Keratinocyte (primary cell): Measurements from ENCODE around the gene INTS3. TPM values are rescaled to one million over a fixed set of nuclear protein-coding genes. Genes with fewer than 3 reads are reported as not detected.

ENCODE experiments used
- DNase-seq: peaks from one replicate; pipeline ENCODE4 v3.0.0-alpha.2; 2011; ENCODE audit warnings: low read depth, missing footprints, low spot score
- FAIRE-seq: peaks from 2 replicates; lab custom pipeline; 2011; peaks lifted over from hg19 to GRCh38; lab: Jason Lieb, UNC
- H2AFZ ChIP-seq: 2 replicates; pipeline ENCODE4 v1.6.0; 2012; ENCODE audit warnings: low read length, control low read depth, inconsistent platforms; ENCODE audit not compliant: control insufficient read depth
- H3K27ac ChIP-seq: 2 replicates; pipeline ENCODE4 v1.5.1; 2011; ENCODE audit warnings: low read length; ENCODE audit not compliant: control insufficient read depth, insufficient read depth
- H3K27me3 ChIP-seq: 3 replicates; pipeline ENCODE4 v1.6.0; 2011; ENCODE audit warnings: low read length; ENCODE audit not compliant: control insufficient read depth, insufficient read depth; ENCODE audit errors: extremely low read depth
- H3K36me3 ChIP-seq, 2 experiments: 2 replicates in 1 of 2; 3 replicates in 1 of 2; pipeline ENCODE4 v1.5.1; 2011; ENCODE audit warnings: low read length in 2 of 2, mild to moderate bottlenecking in 1 of 2; ENCODE audit not compliant: control insufficient read depth in 2 of 2, insufficient read depth in 2 of 2; ENCODE audit errors: extremely low read depth in 1 of 2
- H3K4me1 ChIP-seq: 3 replicates; pipeline ENCODE4 v1.5.1; 2011; ENCODE audit warnings: low read length; ENCODE audit not compliant: control insufficient read depth, insufficient read depth; ENCODE audit errors: extremely low read depth
- H3K4me2 ChIP-seq: 3 replicates; pipeline ENCODE4 v1.6.0; 2011; ENCODE audit warnings: low read depth, low read length; ENCODE audit not compliant: control insufficient read depth, insufficient read depth; ENCODE audit errors: extremely low read depth
- H3K4me3 ChIP-seq, 3 experiments: fragments of 200-600 bp in 1 of 3; sonication (generic) in 1 of 3; 2 replicates in 2 of 3; 3 replicates in 1 of 3; pipeline ENCODE4 v1.5.1; 2011 to 2016; ENCODE audit warnings: low read length in 3 of 3, mild to moderate bottlenecking in 3 of 3, control low read depth in 2 of 3, inconsistent platforms in 1 of 3, low read depth in 1 of 3, mixed read lengths in 1 of 3, mixed run types in 1 of 3, moderate library complexity in 1 of 3; ENCODE audit not compliant: control insufficient read depth in 2 of 3, insufficient read depth in 2 of 3; ENCODE audit errors: extremely low read depth in 1 of 3
- H3K79me2 ChIP-seq: 2 replicates; pipeline ENCODE4 v1.6.0; 2012; ENCODE audit warnings: low read length; ENCODE audit not compliant: control insufficient read depth, insufficient read depth
- H3K9ac ChIP-seq: 3 replicates; pipeline ENCODE4 v1.6.0; 2011; ENCODE audit warnings: low read length; ENCODE audit not compliant: control insufficient read depth, insufficient read depth; ENCODE audit errors: extremely low read depth
- H3K9me1 ChIP-seq: 3 replicates; pipeline ENCODE4 v1.6.0; 2011; ENCODE audit warnings: low read length; ENCODE audit not compliant: control insufficient read depth, insufficient read depth; ENCODE audit errors: extremely low read depth
- H3K9me3 ChIP-seq: 2 replicates; pipeline ENCODE4 v1.5.1; 2012; ENCODE audit warnings: low read depth, low read length; ENCODE audit not compliant: control insufficient read depth
- H4K20me1 ChIP-seq: 3 replicates; pipeline ENCODE4 v1.6.0; 2011; ENCODE audit warnings: low read length; ENCODE audit not compliant: control insufficient read depth, insufficient read depth; ENCODE audit errors: extremely low read depth
- EZH2 ChIP-seq: IDR thresholded peaks from one replicate; pipeline ENCODE4 v1.6.1; 2012; ENCODE audit warnings: inconsistent platforms, mild to moderate bottlenecking, low read length, moderate library complexity
- dilution Hi-C: fragments of 300-500 bp; cut with MboI; formaldehyde crosslinking; loops from one replicate; pipeline ENCODE4 v1.7.0; 2020; ENCODE audit warnings: low sequenced_read_pairs; ENCODE audit not compliant: extremely low pct_ligation_motif_present
- polyA plus RNA-seq, 5 experiments: library from polyadenylated mRNA; depleted of rRNA in 3 of 5; stranded (reverse) in 3 of 5; stranded (forward) in 1 of 5; unstranded in 1 of 5; fragments of >200 nt; gene quantifications; 1 replicate in 1 of 5; 2 replicates in 3 of 5; 3 replicates in 1 of 5; pipeline versions ENCODE4 v1.2.1 to v1.2.3, GENCODE V29; 2011 to 2012; ENCODE audit warnings: missing spikeins in 2 of 5, low read depth in 1 of 5, low replicate concordance in 1 of 5
- TF ChIP-seq, protein P1 (sequence below), 3 experiments: IDR thresholded peaks in 1 of 3; conservative IDR thresholded peaks in 1 of 3; optimal IDR thresholded peaks in 1 of 3; 2 replicates in 2 of 3; 3 replicates in 1 of 3; pipeline versions ENCODE3 to v1.5.1; 2011; ENCODE audit warnings: low read length in 3 of 3, mild to moderate bottlenecking in 3 of 3, moderate library complexity in 2 of 3, control low read depth in 1 of 3, inconsistent platforms in 1 of 3; ENCODE audit not compliant: insufficient read depth in 2 of 3; ENCODE audit errors: extremely low read depth in 1 of 3

INTS3 gene
- polyA plus RNA-seq, 1 donor (not counting 4 experiments of a cell fraction or from before 2014, with no cell fraction given) = 24.6 TPM

DNA sequence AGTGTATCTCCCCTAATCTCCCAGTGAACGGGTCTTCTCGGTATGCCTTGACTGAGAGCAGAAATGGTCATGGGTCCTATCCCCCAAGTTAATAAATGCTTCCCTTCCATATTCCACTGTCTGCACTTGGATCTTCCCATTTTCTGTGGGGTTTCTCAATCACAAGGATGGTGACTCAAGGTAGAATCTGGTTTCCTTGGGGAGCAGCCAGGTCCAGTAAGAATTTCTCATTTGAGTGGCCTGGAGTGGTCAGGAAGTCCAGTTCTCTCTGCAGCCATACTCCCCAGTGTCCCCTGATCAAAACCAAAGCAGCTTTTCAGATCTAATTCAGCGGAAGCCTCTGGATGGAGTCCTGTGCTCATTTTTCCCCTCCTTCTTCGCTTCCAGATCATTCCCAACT is 32.6 kb downstream of the INTS3 start:
- Histone ChIP-seq H3K4me2 (no peak overlapping the region), H3K9me1 (no peaks in the 10 kb centered on the region), H3K27me3 (no peaks in the 10 kb centered on the region), H3K9me3 (no peaks in the 10 kb centered on the region), H2AFZ (no peak overlapping the region), H3K9ac (no peak overlapping the region), H3K79me2 (no peaks in the 10 kb centered on the region), H3K36me3 (peaks cover 36 to 47% of the 10 kb centered on the region in 2 experiments), H4K20me1 (no peaks in the 10 kb centered on the region), H3K4me3 (no peak overlapping the region), H3K4me1 (no peaks in the 10 kb centered on the region), H3K27ac (no peak overlapping the region)
- no peak for DNase-seq
- dilution Hi-C loops = no loop called here
- no peak for TF ChIP-seq EZH2
- TF ChIP-seq, protein P1, sequence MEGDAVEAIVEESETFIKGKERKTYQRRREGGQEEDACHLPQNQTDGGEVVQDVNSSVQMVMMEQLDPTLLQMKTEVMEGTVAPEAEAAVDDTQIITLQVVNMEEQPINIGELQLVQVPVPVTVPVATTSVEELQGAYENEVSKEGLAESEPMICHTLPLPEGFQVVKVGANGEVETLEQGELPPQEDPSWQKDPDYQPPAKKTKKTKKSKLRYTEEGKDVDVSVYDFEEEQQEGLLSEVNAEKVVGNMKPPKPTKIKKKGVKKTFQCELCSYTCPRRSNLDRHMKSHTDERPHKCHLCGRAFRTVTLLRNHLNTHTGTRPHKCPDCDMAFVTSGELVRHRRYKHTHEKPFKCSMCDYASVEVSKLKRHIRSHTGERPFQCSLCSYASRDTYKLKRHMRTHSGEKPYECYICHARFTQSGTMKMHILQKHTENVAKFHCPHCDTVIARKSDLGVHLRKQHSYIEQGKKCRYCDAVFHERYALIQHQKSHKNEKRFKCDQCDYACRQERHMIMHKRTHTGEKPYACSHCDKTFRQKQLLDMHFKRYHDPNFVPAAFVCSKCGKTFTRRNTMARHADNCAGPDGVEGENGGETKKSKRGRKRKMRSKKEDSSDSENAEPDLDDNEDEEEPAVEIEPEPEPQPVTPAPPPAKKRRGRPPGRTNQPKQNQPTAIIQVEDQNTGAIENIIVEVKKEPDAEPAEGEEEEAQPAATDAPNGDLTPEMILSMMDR (optimal IDR thresholded peaks at IDR 0.05 in 1 of 3, IDR thresholded peaks at IDR 0.05 in 1 of 3, conservative IDR thresholded peaks at IDR 0.05 in 1 of 3; ENCODE audit: extremely low read depth in 1 of 3, insufficient read depth in 2 of 3, low read length in 3 of 3) = no peak
- FAIRE-seq = no peak

DNA sequence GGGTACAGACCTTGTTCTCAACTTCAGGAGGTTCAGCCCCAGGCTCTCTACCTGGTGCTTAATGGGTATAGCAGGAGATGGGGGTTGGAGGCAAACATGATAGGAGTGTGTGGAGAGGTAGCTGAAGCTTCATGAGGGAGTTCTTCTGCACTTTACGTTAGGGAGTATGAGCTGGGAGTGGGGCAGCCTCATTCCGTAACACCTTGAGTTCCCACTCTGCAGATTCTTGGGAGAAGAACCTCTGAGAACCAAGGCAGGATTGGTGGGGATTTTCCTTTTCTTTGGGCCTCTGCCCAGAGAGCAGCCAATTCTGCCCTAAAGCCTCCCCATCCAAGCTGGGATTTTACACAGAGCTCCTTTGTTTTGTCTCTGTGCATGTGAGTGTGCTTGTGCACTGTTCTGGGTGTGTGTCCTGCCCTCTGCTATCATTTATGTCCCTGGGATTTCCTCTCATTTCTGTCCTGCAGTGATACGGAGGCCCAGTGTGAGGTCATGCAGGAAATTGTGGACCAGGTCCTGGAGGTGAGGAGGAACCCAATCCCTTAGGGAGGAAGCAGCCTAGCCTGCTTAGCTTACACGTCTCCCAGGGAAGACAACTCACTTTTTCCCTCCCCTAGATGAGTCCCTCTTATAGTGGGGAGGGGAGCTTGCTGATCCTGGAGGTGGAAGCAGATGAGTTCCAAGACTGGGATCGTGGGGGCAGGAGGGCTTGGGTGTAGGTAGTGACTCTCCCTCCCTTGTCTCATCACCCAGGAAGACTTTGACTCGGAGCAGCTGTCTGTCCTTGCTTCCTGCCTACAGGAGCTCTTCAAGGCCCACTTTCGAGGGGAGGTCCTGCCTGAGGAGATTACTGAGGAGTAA is 35.7 kb downstream of the INTS3 start:
- H3K27ac ChIP-seq = no peak overlapping the region

More for the DNA sequence above, 35.7 kb downstream of the INTS3 start:
- no peaks in the 10 kb centered on the region for H3K4me1 ChIP-seq
- no peak overlapping the region for H3K9ac ChIP-seq
- H3K9me1 ChIP-seq = no peaks in the 10 kb centered on the region
- TF ChIP-seq EZH2 = no peak
- TF ChIP-seq, protein P1 (optimal IDR thresholded peaks at IDR 0.05 in 1 of 3, IDR thresholded peaks at IDR 0.05 in 1 of 3, conservative IDR thresholded peaks at IDR 0.05 in 1 of 3; ENCODE audit: extremely low read depth in 1 of 3, insufficient read depth in 2 of 3, low read length in 3 of 3) = no peak
- dilution Hi-C loops = no loop called here
- DNase-seq (no peak), FAIRE-seq (no peak)
- H2AFZ ChIP-seq = no peak overlapping the region
- H4K20me1 ChIP-seq = no peaks in the 10 kb centered on the region
- no peak overlapping the region for H3K4me3 ChIP-seq
- no peak overlapping the region for H3K4me2 ChIP-seq
- no peaks in the 10 kb centered on the region for H3K27me3 ChIP-seq
- H3K36me3 ChIP-seq = peaks cover 39 to 47% of the 10 kb centered on the region in 2 experiments
- H3K9me3 ChIP-seq = no peaks in the 10 kb centered on the region
- H3K79me2 ChIP-seq = no peaks in the 10 kb centered on the region
